SK-N-MC (cell line): Measurements from ENCODE around the gene WDR64.
"Not testable (repeated sequence)": the region's sequence is repeated elsewhere in the genome, so short reads cannot be mapped to it uniquely, and the experiment has no call there.

Source experiments
- DNase-seq: peaks from one replicate; pipeline ENCODE4 v3.0.0-alpha.2; 2011; ENCODE audit warnings: low read depth, low spot score
- H3K27ac ChIP-seq: fragments of 200-600 bp; sonication (generic); 2 replicates; pipeline ENCODE4 v1.5.1; 2016; ENCODE audit warnings: mixed run types
- H3K36me3 ChIP-seq: fragments of 200-600 bp; sonication (generic); 2 replicates; pipeline ENCODE4 v1.6.1; 2017; ENCODE audit warnings: antibody characterized with exemption, low read length, mixed read lengths; ENCODE audit not compliant: insufficient read depth
- H3K4me3 ChIP-seq: fragments of 200-600 bp; sonication (generic); 2 replicates; pipeline ENCODE4 v1.5.1; 2016
- H3K9ac ChIP-seq: fragments of 200-600 bp; sonication (generic); 2 replicates; pipeline ENCODE4 v1.8.0; 2017; ENCODE audit warnings: mixed run types, mixed read lengths; ENCODE audit not compliant: insufficient read length
- H3K9me3 ChIP-seq: fragments of 200-600 bp; sonication (generic); 2 replicates; pipeline ENCODE4 v1.6.1; 2017; ENCODE audit warnings: low read depth, mild to moderate bottlenecking, antibody characterized with exemption, low read length, moderate library complexity, mixed read lengths
- EZH2 ChIP-seq: fragments of 200-600 bp; sonication (generic); IDR thresholded peaks from one replicate; pipeline ENCODE4 v1.6.1; 2017; ENCODE audit warnings: antibody characterized with exemption
- FOXP2 ChIP-seq: optimal IDR thresholded peaks from 2 replicates; pipeline ENCODE3; 2011; ENCODE audit warnings: mild to moderate bottlenecking, moderate library complexity; ENCODE audit not compliant: insufficient read depth; ENCODE audit errors: extremely low read length, control extremely low read depth
- POLR2AphosphoS5 ChIP-seq: IDR thresholded peaks from 2 replicates; pipeline ENCODE4 v1.6.1; 2012; ENCODE audit warnings: mild to moderate bottlenecking, low read depth, low read length, borderline replicate concordance

WDR64 gene

DNA sequence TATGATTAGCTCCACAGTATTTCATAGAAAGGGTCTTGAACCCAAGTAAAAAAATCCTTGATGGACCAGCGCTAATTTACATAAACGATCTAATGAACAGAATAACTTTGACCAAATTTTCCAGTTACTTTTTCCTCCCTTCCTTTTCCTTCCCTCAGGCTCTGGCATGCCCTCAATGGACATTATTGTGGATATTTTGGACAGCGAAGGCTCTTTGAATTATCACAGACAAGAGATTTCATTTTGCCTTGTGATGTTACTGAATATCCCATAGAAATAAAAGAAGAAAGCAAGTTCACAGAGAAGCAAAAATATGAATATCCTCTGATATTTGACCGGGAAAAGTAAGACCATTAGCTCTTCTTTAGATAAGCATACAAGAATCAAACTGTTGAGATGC lies 135.6 kb downstream of the WDR64 start:
- Histone ChIP-seq H3K9me3 (no peaks in the 10 kb centered on the region), H3K27ac (no peak overlapping the region), H3K9ac (no peak overlapping the region), H3K4me3 (no peak overlapping the region), H3K36me3 (no peaks in the 10 kb centered on the region)
- TF ChIP-seq POLR2AphosphoS5 = no peak
- no peak for TF ChIP-seq EZH2
- no peak for TF ChIP-seq FOXP2
- DNase-seq = no peak

GRCh38 chr1:241789061-241789460 lies 137.0 kb downstream of the WDR64 start:
- no peaks in the 10 kb centered on the region for H3K9me3 ChIP-seq
- no peak overlapping the region for H3K9ac ChIP-seq
- no peak for TF ChIP-seq EZH2
- H3K36me3 ChIP-seq = no peaks in the 10 kb centered on the region
- DNase-seq = no peak
- no peak overlapping the region for H3K4me3 ChIP-seq
- no peak overlapping the region for H3K27ac ChIP-seq

- no peak overlapping the region for H3K4me3 ChIP-seq
- DNase-seq = no peak
- no peaks in the 10 kb centered on the region for H3K9me3 ChIP-seq
- TF ChIP-seq EZH2 = no peak
- TF ChIP-seq FOXP2 = no peak
- TF ChIP-seq POLR2AphosphoS5 = no peak
- H3K36me3 ChIP-seq = no peaks in the 10 kb centered on the region
- H3K9ac ChIP-seq = no peak overlapping the region
- no peak overlapping the region for H3K27ac ChIP-seq
Observed at GRCh38 chr1:241799416-241799815, 147.3 kb downstream of the WDR64 start.

- no peak for DNase-seq
- H3K36me3 ChIP-seq = no peaks in the 10 kb centered on the region
Observed at GRCh38 chr1:241800640-241801039, 148.6 kb downstream of the WDR64 start.

DNA sequence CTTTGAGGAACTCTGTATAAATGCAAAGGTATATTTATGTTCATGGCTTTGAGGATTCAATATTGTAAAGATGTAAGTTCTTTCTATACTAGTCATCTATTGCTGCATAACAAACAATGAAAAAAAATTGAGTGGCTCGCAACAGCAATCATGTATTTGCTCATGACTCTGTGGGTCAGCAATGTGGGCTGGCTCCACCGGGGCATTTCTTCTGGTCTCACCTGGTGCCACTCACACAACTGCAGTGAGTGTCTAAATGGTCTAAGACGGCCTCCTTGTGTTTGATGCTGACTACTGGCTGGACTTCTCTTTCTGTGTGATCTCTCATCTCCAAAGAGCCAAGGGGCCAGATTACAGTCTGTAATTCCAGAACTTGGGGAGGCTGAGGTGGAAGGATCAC lies 150.8 kb downstream of the WDR64 start:
- Histone ChIP-seq H3K36me3 (no peaks in the 10 kb centered on the region), H3K4me3 (no peak overlapping the region), H3K9ac (no peak overlapping the region), H3K27ac (no peak overlapping the region), H3K9me3 (no peaks in the 10 kb centered on the region)
- no peak for DNase-seq
- no peak for TF ChIP-seq EZH2
- no peak for TF ChIP-seq FOXP2
- TF ChIP-seq POLR2AphosphoS5 = no peak

More at GRCh38 chr1:241800640-241801039, 148.6 kb downstream of the WDR64 start:
- TF ChIP-seq EZH2 (no peak), FOXP2 (no peak), POLR2AphosphoS5 (no peak)
- Histone ChIP-seq H3K4me3 (no peak overlapping the region), H3K27ac (no peak overlapping the region), H3K9ac (no peak overlapping the region), H3K9me3 (no peaks in the 10 kb centered on the region)

- not testable (repeated sequence) for H3K9me3 ChIP-seq, H3K4me3 ChIP-seq, DNase-seq, H3K27ac ChIP-seq, H3K9ac ChIP-seq, H3K36me3 ChIP-seq
Observed at GRCh38 chr1:241804706-241805105, 152.6 kb downstream of the WDR64 start.

DNA sequence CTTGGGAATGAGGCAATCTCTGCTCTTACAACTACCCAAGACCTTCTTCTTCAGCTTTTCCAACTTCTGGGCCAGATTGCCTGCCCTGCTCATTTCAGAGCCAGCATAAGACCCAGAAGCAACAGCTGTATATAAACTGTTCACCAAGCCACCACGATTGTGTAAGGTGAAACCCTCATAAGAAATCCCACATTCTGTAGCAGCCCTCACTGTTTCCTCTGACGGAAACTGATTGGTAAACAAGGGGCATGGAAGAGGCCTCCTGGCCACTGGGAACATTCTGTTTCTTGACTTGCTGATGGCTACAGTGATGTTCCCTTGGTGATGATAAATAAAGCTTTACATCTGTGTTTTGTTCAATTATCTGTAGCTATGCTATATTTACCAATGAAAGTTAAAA lies 156.2 kb downstream of the WDR64 start:
- Histone ChIP-seq H3K9me3 (no peaks in the 10 kb centered on the region), H3K9ac (no peak overlapping the region), H3K27ac (no peak overlapping the region), H3K36me3 (no peaks in the 10 kb centered on the region), H3K4me3 (no peak overlapping the region)
- no peak for TF ChIP-seq POLR2AphosphoS5
- no peak for TF ChIP-seq EZH2
- TF ChIP-seq FOXP2 = no peak
- DNase-seq = no peak

DNA sequence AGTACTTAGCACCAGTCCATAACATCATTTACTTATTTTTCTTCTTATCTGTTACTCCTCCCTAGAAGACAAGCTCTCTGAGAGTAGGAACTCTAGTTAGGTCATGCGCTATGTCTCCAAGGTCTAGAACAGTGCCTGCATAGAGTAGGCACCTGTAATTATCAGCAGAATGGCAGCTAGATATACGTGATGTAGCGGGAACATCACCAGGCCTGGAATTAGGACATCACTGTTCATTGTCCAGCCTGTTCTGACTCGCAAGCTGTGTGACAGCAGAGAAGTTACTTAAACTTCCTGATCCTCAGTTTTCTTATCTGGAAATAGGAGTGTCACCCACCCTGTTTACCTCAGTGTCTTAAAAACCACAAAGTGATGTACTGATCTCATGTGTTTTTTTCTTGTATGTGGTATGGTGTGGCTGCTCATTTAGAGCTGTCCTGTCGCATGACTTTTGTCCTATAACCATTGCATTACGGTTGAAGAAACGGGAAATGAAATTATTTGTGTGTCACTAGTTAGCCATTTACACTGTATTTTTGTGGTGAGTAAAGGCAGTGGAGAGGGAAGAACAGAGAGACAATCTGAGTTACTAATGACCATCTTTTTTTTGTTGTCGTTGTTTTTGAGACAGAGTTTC lies 158.8 kb downstream of the WDR64 start:
- DNase-seq = no peak
- H3K4me3 ChIP-seq = no peak overlapping the region

GRCh38 chr1:241813768-241814320 lies 161.8 kb downstream of the WDR64 start:
- H3K36me3 ChIP-seq = no peaks in the 10 kb centered on the region
- no peak overlapping the region for H3K4me3 ChIP-seq
- DNase-seq = no peak
- no peak overlapping the region for H3K9ac ChIP-seq
- H3K27ac ChIP-seq = no peak overlapping the region
- TF ChIP-seq FOXP2 (no peak), EZH2 (no peak), POLR2AphosphoS5 (no peak)
- H3K9me3 ChIP-seq = no peaks in the 10 kb centered on the region

More for the DNA sequence above, 158.8 kb downstream of the WDR64 start:
- Histone ChIP-seq H3K9me3 (no peaks in the 10 kb centered on the region), H3K36me3 (no peaks in the 10 kb centered on the region), H3K27ac (no peak overlapping the region), H3K9ac (no peak overlapping the region)
- no peak for TF ChIP-seq EZH2
- no peak for TF ChIP-seq POLR2AphosphoS5
- no peak for TF ChIP-seq FOXP2
